H9 (cell line): ENCODE results near the gene NPAS1. TPM values are rescaled to one million over a fixed set of nuclear protein-coding genes. Genes with fewer than 3 reads are reported as not detected.

Experiments
- DNase-seq: peaks from one replicate; pipeline ENCODE4 v3.0.0-alpha.2; 2017
- H2AFZ ChIP-seq: one replicate; pipeline ENCODE4 v1.6.1; 2013; ENCODE audit warnings: mild to moderate bottlenecking, low read length, control low read depth, moderate library complexity
- H2AK5ac ChIP-seq: 2 replicates; pipeline ENCODE4 v1.6.1; 2013; ENCODE audit warnings: low read length, control low read depth, mixed read lengths; ENCODE audit not compliant: insufficient read length
- H2BK120ac ChIP-seq: one replicate; pipeline ENCODE4 v1.6.1; 2013; ENCODE audit warnings: low read depth, mild to moderate bottlenecking, low read length, control low read depth, inconsistent platforms; ENCODE audit not compliant: poor library complexity, severe bottlenecking
- H2BK12ac ChIP-seq: 2 replicates; pipeline ENCODE4 v1.6.1; 2013; ENCODE audit warnings: low read length, control low read depth, mixed read lengths, low read depth; ENCODE audit not compliant: insufficient read length
- H2BK15ac ChIP-seq: 2 replicates; pipeline ENCODE4 v1.6.1; 2013; ENCODE audit warnings: low read depth, low read length, control low read depth
- H2BK20ac ChIP-seq: one replicate; pipeline ENCODE4 v1.6.1; 2013; ENCODE audit warnings: low read depth, mild to moderate bottlenecking, low read length, control low read depth, inconsistent platforms; ENCODE audit not compliant: poor library complexity, severe bottlenecking
- H2BK5ac ChIP-seq: 2 replicates; pipeline ENCODE4 v1.6.1; 2013; ENCODE audit warnings: low read length, control low read depth, mixed read lengths; ENCODE audit not compliant: insufficient read length
- H3K14ac ChIP-seq: 2 replicates; pipeline ENCODE4 v1.6.1; 2013; ENCODE audit warnings: low read length, control low read depth; ENCODE audit not compliant: insufficient read depth
- H3K18ac ChIP-seq: 2 replicates; pipeline ENCODE4 v1.6.1; 2013; ENCODE audit warnings: low read depth, mild to moderate bottlenecking, mixed read lengths, low read length, control low read depth; ENCODE audit not compliant: insufficient read length
- H3K23ac ChIP-seq: 2 replicates; pipeline ENCODE4 v1.6.1; 2013; ENCODE audit warnings: low read length, control low read depth, mixed read lengths, low read depth; ENCODE audit not compliant: insufficient read length
- H3K23me2 ChIP-seq: 2 replicates; pipeline ENCODE4 v1.6.1; 2013; ENCODE audit warnings: low read depth, mild to moderate bottlenecking, mixed read lengths, low read length, control low read depth; ENCODE audit not compliant: insufficient read length, poor library complexity, severe bottlenecking
- H3K27ac ChIP-seq: 2 replicates; pipeline ENCODE4 v1.5.1; 2013; ENCODE audit warnings: low read length, control low read depth, mixed read lengths, low read depth; ENCODE audit not compliant: insufficient read length
- H3K27me3 ChIP-seq: 2 replicates; pipeline ENCODE4 v1.6.1; 2013; ENCODE audit warnings: low read length, control low read depth, inconsistent platforms; ENCODE audit not compliant: insufficient read depth
- H3K4ac ChIP-seq: 2 replicates; pipeline ENCODE4 v1.6.1; 2013; ENCODE audit warnings: low read depth, mild to moderate bottlenecking, control low read depth, inconsistent platforms, low read length, moderate library complexity
- H3K4me1 ChIP-seq: 2 replicates; pipeline ENCODE4 v1.6.1; 2013; ENCODE audit warnings: low read length, control low read depth, inconsistent platforms; ENCODE audit not compliant: insufficient read depth
- H3K4me2 ChIP-seq: 2 replicates; pipeline ENCODE4 v1.6.1; 2013; ENCODE audit warnings: low read length, control low read depth, mixed read lengths; ENCODE audit not compliant: insufficient read length, insufficient read depth
- H3K56ac ChIP-seq: 2 replicates; pipeline ENCODE4 v1.6.1; 2013; ENCODE audit warnings: low read depth, mild to moderate bottlenecking, mixed read lengths, low read length, control low read depth; ENCODE audit not compliant: insufficient read length
- H3K79me1 ChIP-seq: 2 replicates; pipeline ENCODE4 v1.6.1; 2013; ENCODE audit warnings: low read depth, mild to moderate bottlenecking, moderate library complexity, low read length, control low read depth, inconsistent platforms; ENCODE audit not compliant: insufficient read depth, poor library complexity, severe bottlenecking
- H3K79me2 ChIP-seq: 2 replicates; pipeline ENCODE4 v1.6.1; 2013; ENCODE audit warnings: low read length, control low read depth, inconsistent platforms; ENCODE audit not compliant: insufficient read depth
- H3K9ac ChIP-seq: 2 replicates; pipeline ENCODE4 v1.6.1; 2013; ENCODE audit warnings: low read length, control low read depth, mixed read lengths; ENCODE audit not compliant: insufficient read length; ENCODE audit errors: extremely low read depth
- H3K9me3 ChIP-seq: one replicate; pipeline ENCODE4 v1.6.1; 2013; ENCODE audit warnings: low read depth, low read length, inconsistent platforms; ENCODE audit not compliant: control insufficient read depth
- H3T11ph ChIP-seq: one replicate; pipeline ENCODE4 v1.6.1; 2013; ENCODE audit warnings: mild to moderate bottlenecking, low read length, control low read depth, inconsistent platforms
- H4K20me1 ChIP-seq: one replicate; pipeline ENCODE4 v1.6.1; 2013; ENCODE audit not compliant: control insufficient read depth, insufficient read length, insufficient read depth
- H4K5ac ChIP-seq: 2 replicates; pipeline ENCODE4 v1.6.1; 2013; ENCODE audit warnings: low read depth, mild to moderate bottlenecking, mixed read lengths, low read length, control low read depth; ENCODE audit not compliant: insufficient read length
- H4K8ac ChIP-seq: replicated peaks from 2 replicates; pipeline ENCODE4 v1.6.1; 2013; ENCODE audit warnings: low read length, control low read depth, mixed read lengths, low read depth; ENCODE audit not compliant: insufficient read length
- H4K91ac ChIP-seq: 2 replicates; pipeline ENCODE4 v1.6.1; 2013; ENCODE audit warnings: low read depth, mild to moderate bottlenecking, moderate library complexity, mixed read lengths, low read length, control low read depth; ENCODE audit not compliant: insufficient read length
- H3K27ac Mint-ChIP-seq, 3 experiments: 2 replicates in 2 of 3; 3 replicates in 1 of 3; pipeline ENCODE4 v1.8.0; 2020 to 2021; ENCODE audit warnings: mixed read lengths in 3 of 3, mild to moderate bottlenecking in 1 of 3, moderate library complexity in 1 of 3
- H3K27me3 Mint-ChIP-seq: 2 replicates; pipeline ENCODE4 v1.8.0; 2021; ENCODE audit warnings: low read depth, mild to moderate bottlenecking, moderate library complexity, mixed read lengths
- H3K36me3 Mint-ChIP-seq, 3 experiments: 2 replicates in 2 of 3; 3 replicates in 1 of 3; pipeline ENCODE4 v1.8.0; 2020 to 2021; ENCODE audit warnings: low read depth in 3 of 3, mixed read lengths in 3 of 3; ENCODE audit not compliant: insufficient read depth in 1 of 3
- H3K4me1 Mint-ChIP-seq, 2 experiments: 2 replicates each; pipeline ENCODE4 v1.8.0; 2020; ENCODE audit warnings: mixed read lengths in 2 of 2
- H3K4me3 Mint-ChIP-seq, 2 experiments: 2 replicates in 1 of 2; 3 replicates in 1 of 2; pipeline ENCODE4 v1.8.0; 2020 to 2021; ENCODE audit warnings: mild to moderate bottlenecking in 2 of 2, mixed read lengths in 2 of 2, moderate library complexity in 1 of 2
- H3K9me3 Mint-ChIP-seq, 2 experiments: 2 replicates in 1 of 2; 3 replicates in 1 of 2; pipeline ENCODE4 v1.8.0; 2020; ENCODE audit warnings: mild to moderate bottlenecking in 2 of 2, mixed read lengths in 2 of 2, moderate library complexity in 1 of 2
- CTCF ChIP-seq: fragments of 200-600 bp; sonication (generic); conservative IDR thresholded peaks from 3 replicates; pipeline ENCODE4 v1.8.0; 2021; ENCODE audit warnings: antibody characterized with exemption, mild to moderate bottlenecking
- WGBS: extraction: QIAGEN DNeasy Blood & Tissue Kit; methylation state at CpG from one replicate; pipeline ENCODE4 v1.1.7; 2013; ENCODE audit warnings: missing lambda C conversion rate, low lambda C conversion rate, mixed read lengths; ENCODE audit not compliant: insufficient read length; ENCODE audit errors: extremely low coverage; 5-methylcytosine and 5-hydroxymethylcytosine counted together
- total RNA-seq: library from RNA; stranded (reverse); gene quantifications from 2 replicates; pipeline ENCODE4 v1.2.1, GENCODE V29; 2021

NPAS1 gene
- total RNA-seq, 1 experiment from 2014 or later, result 17.8 TPM

GRCh38 chr19:47093841-47094240 is 74.2 kb downstream of the NPAS1 start:
- Histone ChIP-seq H2BK15ac (no peak overlapping the region), H4K91ac (no peak overlapping the region), H3K4ac (no peak overlapping the region), H3K14ac (no peak overlapping the region), H3T11ph (no peak overlapping the region), H3K4me1 (no peaks in the 10 kb centered on the region; the same call in 1 of the 2 replicates), H2AFZ (no peak overlapping the region), H2BK5ac (no peak overlapping the region), H4K8ac (no peak overlapping the region), H3K9me3 (no peaks in the 10 kb centered on the region), H3K23ac (no peak overlapping the region), H3K79me2 (peaks cover 4% of the 10 kb centered on the region; the same call in 1 of the 2 replicates), H2BK120ac (no peak overlapping the region), H3K9ac (no peak overlapping the region), H3K18ac (no peak overlapping the region), H3K79me1 (peaks cover 7% of the 10 kb centered on the region), H2BK20ac (no peak overlapping the region), H2AK5ac (no peak overlapping the region), H3K27me3 (no peaks in the 10 kb centered on the region), H3K27ac (no peak overlapping the region), H3K56ac (no peak overlapping the region), H3K23me2 (no peaks in the 10 kb centered on the region), H2BK12ac (no peak overlapping the region), H4K5ac (no peak overlapping the region), H4K20me1 (no peaks in the 10 kb centered on the region), H3K4me2 (no peak overlapping the region)
- DNase-seq, result no peak
- WGBS, result no CpG with 5 or more reads among the region's 10 CpGs
- Mint-ChIP-seq H3K4me1 (peaks cover 28 to 37% of the 10 kb centered on the region in 2 experiments), H3K9me3 (no peaks in the 10 kb centered on the region), H3K36me3 (peaks cover 37 to 62% (median 52%) of the 10 kb centered on the region in 3 experiments), H3K27me3 (no peaks in the 10 kb centered on the region), H3K27ac (peak overlapping the region in 1 of 3 experiments; percentile 88; a peak in 3 of 7 replicates), H3K4me3 (no peak overlapping the region; a peak in 1 of 5 replicates)
- no peak for TF ChIP-seq CTCF
